ENCODE results near the gene AMER1.

GRCh38 chrX:64188901-64189300, 16.6 kb downstream of the AMER1 start:
- TF ChIP-seq CTCF (IDR thresholded peaks at IDR 0.05) (no peak), POLR2A (IDR thresholded peaks at IDR 0.05) (no peak)
